Right lobe of liver (tissue), 6 donors: ENCODE measurements around the gene RBFOX1. TPM values are rescaled to one million over a fixed set of nuclear protein-coding genes. Genes with fewer than 3 reads are reported as not detected.

Experiments used
- ATAC-seq, 4 donors: fragments of 200-7000 bp; cut with Tn5 transposase; one replicate each; pipeline ENCODE4 v1.9.1; 2020; ENCODE audit warnings: mild to moderate bottlenecking in 4 of 4, moderate library complexity in 4 of 4
- DNase-seq, 3 donors: peaks; one replicate each; pipeline ENCODE4 v3.0.0-alpha.2; 2020
- H3K27ac ChIP-seq, 3 donors: fragments of 200-600 bp; one replicate each; pipeline ENCODE4 v1.8.0; 2022
- H3K27me3 ChIP-seq, 2 donors: fragments of 200-600 bp; one replicate each; pipeline ENCODE4 v1.8.0; 2022
- H3K36me3 ChIP-seq, 4 donors: fragments of 200-600 bp; sonication (generic) in 1 of 4; one replicate each; pipeline versions ENCODE4 v1.5.1 to v1.8.0; 2017 to 2022; ENCODE audit warnings: control low read depth in 1 of 4
- H3K4me1 ChIP-seq, 4 donors: fragments of 200-600 bp; sonication (generic) in 1 of 4; one replicate each; pipeline versions ENCODE4 v1.5.1 to v1.8.0; 2017 to 2022; ENCODE audit warnings: control low read depth in 1 of 4
- H3K4me3 ChIP-seq, 3 donors: fragments of 200-600 bp; one replicate each; pipeline ENCODE4 v1.8.0; 2022
- H3K9me3 ChIP-seq, 4 donors: fragments of 200-600 bp; sonication (generic) in 1 of 4; one replicate each; pipeline versions ENCODE4 v1.5.1 to v1.8.0; 2017 to 2022; ENCODE audit warnings: control low read depth in 1 of 4
- CTCF ChIP-seq, 4 donors: fragments of 200-600 bp in 3 of 4; fragments of 450-650 bp in 1 of 4; IDR thresholded peaks; one replicate each; pipeline versions ENCODE4 v1.5.1 to v1.8.0; 2016 to 2022; ENCODE audit warnings: antibody characterized with exemption in 4 of 4, mild to moderate bottlenecking in 2 of 4
- POLR2A ChIP-seq: fragments of 450-650 bp; IDR thresholded peaks from one replicate; pipeline ENCODE4 v1.6.1; 2017; ENCODE audit warnings: antibody characterized with exemption, mild to moderate bottlenecking
- WGBS: methylation state at CpG from one replicate; pipeline ENCODE4 v1.1.6; 2018; ENCODE audit warnings: low coverage, low lambda C conversion rate; ENCODE audit not compliant: insufficient coverage; ENCODE audit errors: missing lambda C conversion rate; 5-methylcytosine and 5-hydroxymethylcytosine counted together
- intact Hi-C, 2 donors: fragments of 100-400 bp; cut with DNase I; formaldehyde crosslinking; loops; one replicate each; pipeline versions ENCODE4 v1.11.2 to v1.14.1; 2022
- small RNA-seq, 2 experiments: library from RNA; depleted of rRNA; stranded (forward); fragments of <200 nt; gene quantifications; one replicate each; pipeline ENCODE3, GENCODE V24; 2016
- total RNA-seq, 6 experiments: library from RNA; depleted of rRNA in 2 of 6; stranded (reverse); fragments of >200 nt in 2 of 6; fragmentation: NEBNext Ultra II Directional in 3 of 6; extraction: Animal tissue kit (Norgen Biotek cat#: 25700) in 3 of 6; gene quantifications; one replicate each; pipeline versions ENCODE4 v1.1.0 to v1.2.4, GENCODE V29; 2016 to 2023
- donor health status: DM: no; HTN: yes; CAD: no.
- donor health status: DM: no; HTN: no; CAD: no.
- donor health status: DM: no; HTN: no; CAD: no.
- donor health status: DM: no; HTN: yes; CAD: no.
- donor health status: DM: no; HTN: yes; CAD: no.

The RBFOX1 gene
- total RNA-seq, 6 experiments from 2014 or later, result 0.19 TPM; not detected in 5

- no peak for TF ChIP-seq POLR2A
- TF ChIP-seq CTCF (IDR thresholded peaks at IDR 0.05), result no peak
- intact Hi-C loops, result no loop called here
- no peak overlapping the region for H3K4me3 ChIP-seq
Observed at GRCh38 chr16:7748522-7748921, 415.9 kb downstream of the RBFOX1 start.

GRCh38 chr16:7755347-7755882, 422.8 kb downstream of the RBFOX1 start:
- H3K9me3 ChIP-seq, result no peaks in the 10 kb centered on the region
- no peak overlapping the region for H3K4me3 ChIP-seq
- 50% methylated on average over 6 of the region's 6 CpGs for WGBS
- H3K36me3 ChIP-seq, result no peaks in the 10 kb centered on the region
- TF ChIP-seq CTCF (IDR thresholded peaks at IDR 0.05) (no peak), POLR2A (no peak)
- H3K27ac ChIP-seq, result no peak overlapping the region
- intact Hi-C loops, result no loop called here
- H3K4me1 ChIP-seq, result no peaks in the 10 kb centered on the region
- no peak for ATAC-seq
- no peak for DNase-seq
- no peaks in the 10 kb centered on the region for H3K27me3 ChIP-seq

More at GRCh38 chr16:7748522-7748921, 415.9 kb downstream of the RBFOX1 start:
- Histone ChIP-seq H3K27ac (no peak overlapping the region), H3K36me3 (no peaks in the 10 kb centered on the region), H3K9me3 (no peaks in the 10 kb centered on the region), H3K4me1 (no peaks in the 10 kb centered on the region), H3K27me3 (no peaks in the 10 kb centered on the region)
- no peak for ATAC-seq
- 20% methylated on average over 4 of the region's 4 CpGs for WGBS
- DNase-seq, result no peak

Small RNA genes within 50 kb of the gene (small RNA-seq; reads per million reads assigned to genes)
- gene RF00537 (0 reads per million in 2 experiments), gene RF00561 (0 reads per million in 2 experiments)
